GM19099 (cell line): ENCODE results near the gene GFOD1.

Experiments
- POLR2A ChIP-seq: IDR thresholded peaks from 3 replicates; pipeline ENCODE4 v1.6.1; 2011; ENCODE audit warnings: low read depth; ENCODE audit not compliant: insufficient read length; ENCODE audit errors: extremely low read depth

GFOD1 gene

GRCh38 chr6:13515912-13516311, 28.5 kb upstream of the GFOD1 start:
- no peak for TF ChIP-seq POLR2A

GRCh38 chr6:13513626-13514502, 26.5 kb upstream of the GFOD1 start:
- TF ChIP-seq POLR2A, result no peak

GRCh38 chr6:13512900-13513299, 25.5 kb upstream of the GFOD1 start:
- no peak for TF ChIP-seq POLR2A

- TF ChIP-seq POLR2A, result no peak
Observed at GRCh38 chr6:13511913-13512717, 24.7 kb upstream of the GFOD1 start.

- no peak for TF ChIP-seq POLR2A
Observed at GRCh38 chr6:13508711-13509705, 21.6 kb upstream of the GFOD1 start.

DNA sequence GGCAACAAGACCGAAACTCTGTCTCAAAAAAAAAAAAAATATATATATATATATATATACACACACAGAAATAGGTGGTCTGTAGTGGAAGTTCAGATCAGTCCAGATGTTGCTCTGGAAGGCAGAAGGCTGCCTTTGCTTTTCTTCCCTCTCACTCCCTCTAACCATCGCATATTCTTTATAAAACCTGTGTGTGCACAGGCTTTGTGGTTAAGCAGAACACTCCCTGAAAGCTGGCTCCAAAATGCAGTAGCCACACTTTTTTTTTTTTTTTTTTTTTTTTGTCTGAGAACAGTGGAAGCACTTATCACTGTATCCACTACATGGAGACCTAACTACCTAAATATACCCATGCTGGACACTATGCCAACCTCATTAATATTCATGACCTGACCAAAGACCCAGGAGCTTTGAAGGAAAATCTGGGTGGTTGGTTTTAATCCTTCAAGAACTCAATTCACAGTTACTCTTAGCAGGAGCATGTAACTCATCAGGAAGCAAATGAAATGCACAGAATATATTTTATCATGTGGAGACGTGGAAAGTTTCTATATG, 20.0 kb upstream of the GFOD1 start:
- no peak for TF ChIP-seq POLR2A

DNA sequence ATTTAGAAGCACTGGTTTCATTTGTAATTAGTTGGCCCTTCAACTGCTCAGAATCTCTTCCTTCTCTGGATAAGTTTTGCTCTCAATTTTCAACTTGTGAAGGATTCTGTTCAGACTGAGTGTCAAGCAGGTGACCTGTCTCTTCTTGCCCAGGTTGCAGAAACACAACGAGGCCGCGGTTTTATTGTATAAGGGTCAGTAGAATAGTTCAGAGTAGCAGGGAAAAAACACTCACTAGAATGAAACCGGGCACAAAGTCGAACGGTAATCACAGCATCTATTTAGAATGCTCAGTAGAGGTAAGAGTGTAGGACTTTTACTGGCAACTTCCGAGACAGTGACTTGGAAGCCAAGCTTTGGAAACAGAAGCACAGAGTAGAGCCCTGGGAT, 17.9 kb upstream of the GFOD1 start:
- TF ChIP-seq POLR2A, result no peak

- no peak for TF ChIP-seq POLR2A
Observed at GRCh38 chr6:13504611-13505344, 17.4 kb upstream of the GFOD1 start.

DNA sequence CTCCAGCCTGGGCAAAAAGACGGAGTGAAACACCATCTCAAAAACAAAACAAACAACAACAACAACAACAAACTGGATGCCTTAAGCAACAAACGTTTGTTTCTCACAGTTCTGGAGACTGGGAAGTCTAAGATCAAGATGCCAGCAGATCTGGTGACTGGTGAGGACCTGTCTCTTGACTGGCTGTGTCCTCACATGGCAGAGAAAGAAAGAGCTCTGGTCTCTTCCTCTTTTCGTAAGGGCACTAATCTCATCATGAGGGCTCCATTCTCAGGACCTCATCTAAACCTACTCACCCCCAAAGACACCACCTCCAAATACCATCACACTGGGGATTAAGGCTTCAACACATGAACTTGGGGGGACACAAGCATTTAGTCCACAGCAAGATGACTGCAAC, 13.5 kb upstream of the GFOD1 start:
- no peak for TF ChIP-seq POLR2A

GRCh38 chr6:13500264-13500663, 12.9 kb upstream of the GFOD1 start:
- TF ChIP-seq POLR2A, result no peak

GRCh38 chr6:13496513-13497190, 9.3 kb upstream of the GFOD1 start:
- TF ChIP-seq POLR2A, result no peak

- no peak for TF ChIP-seq POLR2A
Observed at GRCh38 chr6:13495818-13496217, 8.4 kb upstream of the GFOD1 start.

GRCh38 chr6:13495112-13495776, 7.8 kb upstream of the GFOD1 start:
- TF ChIP-seq POLR2A, result no peak
